A673 (cell line): ENCODE data around the gene OGFOD2. TPM values are rescaled to one million over a fixed set of nuclear protein-coding genes. Genes with fewer than 3 reads are reported as not detected.

Source experiments
- BruUV-seq: library from RNA; stranded (reverse); fragments of 400-500 nt; replicated peaks from 2 replicates; lab custom pipeline; 2021; lab: Mats Ljungman, UMichigan
- CTCF ChIA-PET: fragments of 300-600 bp; sonication (Branson Sonifier 250); formaldehyde crosslinking; loops from one replicate; lab custom pipeline; 2022; ENCODE audit warnings: antibody characterized with exemption; lab: Charles Lee
- POLR2A ChIA-PET: fragments of 300-600 bp; sonication (Branson Sonifier 250); formaldehyde crosslinking; loops from one replicate; lab custom pipeline; 2022; ENCODE audit warnings: antibody characterized with exemption; ENCODE audit not compliant: low non-redundant PET; lab: Charles Lee
- DNase-seq: peaks from one replicate; pipeline ENCODE4 v3.0.0-alpha.2; 2015; ENCODE audit warnings: low spot score
- H3K27ac ChIP-seq: fragments of 200-600 bp; sonication (generic); 2 replicates; pipeline ENCODE4 v1.5.1; 2016; ENCODE audit warnings: mixed run types, low read depth, mild to moderate bottlenecking, mixed read lengths, antibody characterized with exemption, low read length; ENCODE audit not compliant: poor library complexity, severe bottlenecking
- H3K27me3 ChIP-seq: fragments of 200-600 bp; sonication (generic); replicated peaks from 2 replicates; pipeline ENCODE4 v1.6.1; 2017; ENCODE audit warnings: mixed run types, low read depth, mild to moderate bottlenecking, mixed read lengths, antibody characterized with exemption, low read length; ENCODE audit not compliant: insufficient read depth, poor library complexity
- H3K36me3 ChIP-seq: fragments of 200-600 bp; sonication (generic); 2 replicates; pipeline ENCODE4 v1.6.1; 2016; ENCODE audit warnings: mixed run types, mild to moderate bottlenecking, mixed read lengths, antibody characterized with exemption, low read length; ENCODE audit not compliant: insufficient read depth, poor library complexity, severe bottlenecking
- H3K4me1 ChIP-seq: fragments of 200-600 bp; sonication (generic); 2 replicates; pipeline ENCODE4 v1.6.1; 2017; ENCODE audit warnings: mixed run types, mild to moderate bottlenecking, mixed read lengths, antibody characterized with exemption, low read length; ENCODE audit not compliant: insufficient read depth, poor library complexity, severe bottlenecking
- H3K4me3 ChIP-seq: fragments of 200-600 bp; sonication (generic); 2 replicates; pipeline ENCODE4 v1.5.1; 2016; ENCODE audit warnings: low read depth, mixed run types, mild to moderate bottlenecking, mixed read lengths, low read length; ENCODE audit not compliant: poor library complexity, severe bottlenecking
- H3K9me3 ChIP-seq: fragments of 200-600 bp; sonication (generic); 2 replicates; pipeline ENCODE4 v1.6.1; 2016; ENCODE audit warnings: mixed run types, low read depth, mild to moderate bottlenecking, mixed read lengths, antibody characterized with exemption, low read length; ENCODE audit not compliant: poor library complexity, severe bottlenecking
- CTCF ChIP-seq: fragments of 300-800, 200-600 bp; sonication (generic); conservative IDR thresholded peaks from 2 replicates; pipeline ENCODE4 v1.5.1; 2017; ENCODE audit warnings: low read depth, mild to moderate bottlenecking, antibody characterized with exemption, low read length, moderate library complexity, mixed read lengths
- EZH2 ChIP-seq: fragments of 200-600 bp; sonication (generic); IDR thresholded peaks from 2 replicates; pipeline ENCODE4 v1.6.1; 2017; ENCODE audit warnings: borderline replicate concordance, low read depth, mild to moderate bottlenecking, mixed read lengths, antibody characterized with exemption, low read length; ENCODE audit not compliant: poor library complexity, severe bottlenecking
- intact Hi-C: fragments of 100-400 bp; cut with micrococcal nuclease; formaldehyde crosslinking; loops from one replicate; pipeline ENCODE4 v1.10.0; 2022; ENCODE audit not compliant: unreplicated experiment
- total RNA-seq: library from RNA; stranded (reverse); gene quantifications from 2 replicates; pipeline ENCODE4 v1.2.3, GENCODE V29; 2021

Gene OGFOD2
- total RNA-seq, 1 experiment from 2014 or later = 18.2 TPM

GRCh38 chr12:122976648-122976975 lies 1.6 kb downstream of the OGFOD2 start:
- no peaks in the 10 kb centered on the region for H3K9me3 ChIP-seq
- no peak for DNase-seq
- H3K4me1 ChIP-seq = peaks cover 15% of the 10 kb centered on the region
- peaks cover 3% of the 10 kb centered on the region for H3K36me3 ChIP-seq
- POLR2A ChIA-PET = no interaction called here
- peak overlapping the region; percentile 91 for H3K4me3 ChIP-seq
- no TSS peak for BruUV-seq
- no peaks in the 10 kb centered on the region for H3K27me3 ChIP-seq
- CTCF ChIA-PET = no interaction called here
- TF ChIP-seq CTCF = no peak
- no peak for TF ChIP-seq EZH2
- peak overlapping the region; percentile 99 for H3K27ac ChIP-seq
- intact Hi-C loops = no loop called here

GRCh38 chr12:122977153-122977552 lies 2.1 kb downstream of the OGFOD2 start:
- no peak for DNase-seq
- no peaks in the 10 kb centered on the region for H3K27me3 ChIP-seq
- CTCF ChIA-PET = no interaction called here
- no peak overlapping the region for H3K4me3 ChIP-seq
- POLR2A ChIA-PET = no interaction called here
- intact Hi-C loops = no loop called here
- H3K36me3 ChIP-seq = peaks cover 8% of the 10 kb centered on the region
- BruUV-seq = no TSS peak
- H3K9me3 ChIP-seq = no peaks in the 10 kb centered on the region
- TF ChIP-seq CTCF (no peak), EZH2 (no peak)
- H3K27ac ChIP-seq = no peak overlapping the region
- H3K4me1 ChIP-seq = peaks cover 20% of the 10 kb centered on the region

GRCh38 chr12:122977655-122978392 lies 2.8 kb downstream of the OGFOD2 start:
- peaks cover 14% of the 10 kb centered on the region for H3K36me3 ChIP-seq
- H3K4me3 ChIP-seq = no peak overlapping the region
- H3K27me3 ChIP-seq = no peaks in the 10 kb centered on the region
- CTCF ChIA-PET = no interaction called here
- H3K27ac ChIP-seq = no peak overlapping the region
- TF ChIP-seq CTCF = no peak
- no peak for TF ChIP-seq EZH2
- H3K4me1 ChIP-seq = peaks cover 21% of the 10 kb centered on the region
- intact Hi-C loops = no loop called here
- no TSS peak for BruUV-seq
- POLR2A ChIA-PET = no interaction called here
- no peak for DNase-seq
- H3K9me3 ChIP-seq = no peaks in the 10 kb centered on the region
